HL-60 (cell line): Measurements from ENCODE around the gene SH3BP5L.
A peak's percentile ranks its signal among the peaks of the same experiment; 100 is the strongest.

Experiments used
- DNase-seq, 2 experiments: peaks; one replicate each; pipeline ENCODE4 v3.0.0-alpha.2; 2010 to 2020; ENCODE audit warnings: low read depth in 1 of 2, low spot score in 1 of 2
- H3K27ac ChIP-seq: fragments of 250-450 bp; sonication (Bioruptor Pico); replicated peaks from 2 replicates; pipeline ENCODE4 v1.5.1; 2020; ENCODE audit warnings: mild to moderate bottlenecking, moderate library complexity
- H3K27me3 ChIP-seq: fragments of 250-450 bp; sonication (Bioruptor Pico); 2 replicates; pipeline ENCODE4 v1.5.1; 2021; ENCODE audit warnings: mild to moderate bottlenecking, moderate library complexity; ENCODE audit not compliant: insufficient read depth, poor library complexity, severe bottlenecking
- H3K4me3 ChIP-seq: replicated peaks from 2 replicates; pipeline ENCODE4 v1.5.1; 2011; ENCODE audit warnings: mild to moderate bottlenecking, control low read depth, low read length; ENCODE audit not compliant: insufficient read depth
- CTCF ChIP-seq: IDR thresholded peaks from one replicate; pipeline ENCODE4 v1.5.1; 2011; ENCODE audit warnings: low read length, control low read depth, inconsistent platforms; ENCODE audit not compliant: insufficient read depth
- GABPA ChIP-seq: IDR thresholded peaks from 2 replicates; pipeline ENCODE4 v1.6.1; 2012; ENCODE audit warnings: low read depth
- POLR2AphosphoS5 ChIP-seq: IDR thresholded peaks from 2 replicates; pipeline ENCODE4 v1.6.1; 2012; ENCODE audit warnings: low read depth
- REST ChIP-seq: IDR thresholded peaks from 2 replicates; pipeline ENCODE4 v1.6.1; 2012; ENCODE audit warnings: low read depth; ENCODE audit not compliant: insufficient replicate concordance
- SPI1 ChIP-seq: IDR thresholded peaks from 2 replicates; pipeline ENCODE4 v1.6.1; 2012; ENCODE audit warnings: low read depth, mild to moderate bottlenecking, borderline replicate concordance

The SH3BP5L gene

GRCh38 chr1:248812736-248813425 is 12.8 kb downstream of the SH3BP5L start:
- no peak overlapping the region for H3K27ac ChIP-seq
- no peak for TF ChIP-seq REST
- no peak for TF ChIP-seq SPI1
- TF ChIP-seq CTCF: no peak
- TF ChIP-seq GABPA: no peak
- TF ChIP-seq POLR2AphosphoS5: no peak
- DNase-seq: no peak
- no peak overlapping the region for H3K4me3 ChIP-seq
- no peaks in the 10 kb centered on the region for H3K27me3 ChIP-seq

GRCh38 chr1:248811514-248812490 is 13.9 kb downstream of the SH3BP5L start:
- DNase-seq: no peak
- Histone ChIP-seq H3K4me3 (no peak overlapping the region), H3K27ac (no peak overlapping the region), H3K27me3 (no peaks in the 10 kb centered on the region)
- TF ChIP-seq GABPA (no peak), CTCF (no peak), POLR2AphosphoS5 (no peak), REST (no peak), SPI1 (no peak)

GRCh38 chr1:248810727-248811513 is 14.8 kb downstream of the SH3BP5L start:
- TF ChIP-seq SPI1 (no peak), POLR2AphosphoS5 (0 out of 2 replicates have a peak, but pooled peaks have one; percentile 17)
- H3K27me3 ChIP-seq: no peaks in the 10 kb centered on the region
- H3K27ac ChIP-seq: no peak overlapping the region
- no peak overlapping the region for H3K4me3 ChIP-seq
- no peak for DNase-seq
